HG02610 (cell line): Measurements from ENCODE around the gene RHOT2.

ENCODE experiments used
- ATAC-seq: cut with Tn5 transposase; IDR thresholded peaks from one replicate; pipeline ENCODE4 v1.9.1; 2021; ENCODE audit warnings: mild to moderate bottlenecking, moderate library complexity; ENCODE audit not compliant: unreplicated experiment

Gene RHOT2

GRCh38 chr16:695355-696089, 27.6 kb downstream of the RHOT2 start:
- no peak for ATAC-seq

- ATAC-seq, result no peak
Observed at GRCh38 chr16:698911-699671, 31.2 kb downstream of the RHOT2 start.

- ATAC-seq, result no peak
Observed at GRCh38 chr16:700684-701584, 33.0 kb downstream of the RHOT2 start.

- ATAC-seq, result no peak
Observed at GRCh38 chr16:702341-702740, 34.4 kb downstream of the RHOT2 start.

- no peak for ATAC-seq
Observed at GRCh38 chr16:703406-703805, 35.5 kb downstream of the RHOT2 start.

- ATAC-seq, result no peak
Observed at GRCh38 chr16:704047-704446, 36.1 kb downstream of the RHOT2 start.

- ATAC-seq, result no peak
Observed at GRCh38 chr16:704552-705380, 36.8 kb downstream of the RHOT2 start.

GRCh38 chr16:705431-706188, 37.7 kb downstream of the RHOT2 start, which contains the start of gene FBXL16:
TSS of gene FBXL16 (minus strand) at chr16:705801. CDS start at chr16:697405, 8,396 bp downstream.
- ATAC-seq, result no peak

- no peak for ATAC-seq
Observed at GRCh38 chr16:706189-707061, 38.5 kb downstream of the RHOT2 start.

- ATAC-seq, result no peak
Observed at GRCh38 chr16:707062-707538, 39.2 kb downstream of the RHOT2 start.

- no peak for ATAC-seq
Observed at GRCh38 chr16:708019-708418, 40.1 kb downstream of the RHOT2 start.

- no peak for ATAC-seq
Observed at GRCh38 chr16:708959-709358, 41.0 kb downstream of the RHOT2 start.

GRCh38 chr16:709566-710499, 41.9 kb downstream of the RHOT2 start:
- no peak for ATAC-seq

- no peak for ATAC-seq
Observed at GRCh38 chr16:710500-711075, 42.7 kb downstream of the RHOT2 start.

- no peak for ATAC-seq
Observed at GRCh38 chr16:711084-711483, 43.2 kb downstream of the RHOT2 start.

GRCh38 chr16:711548-712320, 43.8 kb downstream of the RHOT2 start:
- ATAC-seq, result peak; percentile 43
